ENCODE results near the gene PSG7.
"Not testable (repeated sequence)": the region's sequence is repeated elsewhere in the genome, so short reads cannot be mapped to it uniquely, and the experiment has no call there.

The PSG7 gene

GRCh38 chr19:42912941-42913340, 24.1 kb downstream of the PSG7 start:
- not testable (repeated sequence) for DNase-seq

DNA sequence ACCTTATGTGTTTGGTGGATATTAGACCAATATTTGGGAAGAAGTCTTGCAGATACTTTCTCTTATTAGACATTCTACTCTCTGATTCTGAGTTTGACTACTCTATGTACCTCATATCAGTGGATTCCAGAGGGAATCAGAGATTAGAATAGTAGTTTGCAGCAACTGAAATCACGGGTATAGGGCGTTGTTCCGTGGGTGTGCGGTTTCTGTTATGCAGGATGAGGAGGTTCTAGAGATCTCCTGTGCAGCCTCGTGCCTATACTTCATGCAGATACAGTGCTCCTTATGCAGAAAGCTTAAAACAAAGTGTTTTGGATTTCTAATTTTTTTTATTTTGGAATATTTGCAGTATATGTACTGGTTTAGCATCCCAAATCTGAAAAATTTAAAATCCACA, 25.3 kb downstream of the PSG7 start:
- not testable (repeated sequence) for DNase-seq

GRCh38 chr19:42906162-42906561, 30.8 kb downstream of the PSG7 start:
- not testable (repeated sequence) for DNase-seq

- not testable (repeated sequence) for DNase-seq
Observed at GRCh38 chr19:42900561-42900960, 36.4 kb downstream of the PSG7 start.

DNA sequence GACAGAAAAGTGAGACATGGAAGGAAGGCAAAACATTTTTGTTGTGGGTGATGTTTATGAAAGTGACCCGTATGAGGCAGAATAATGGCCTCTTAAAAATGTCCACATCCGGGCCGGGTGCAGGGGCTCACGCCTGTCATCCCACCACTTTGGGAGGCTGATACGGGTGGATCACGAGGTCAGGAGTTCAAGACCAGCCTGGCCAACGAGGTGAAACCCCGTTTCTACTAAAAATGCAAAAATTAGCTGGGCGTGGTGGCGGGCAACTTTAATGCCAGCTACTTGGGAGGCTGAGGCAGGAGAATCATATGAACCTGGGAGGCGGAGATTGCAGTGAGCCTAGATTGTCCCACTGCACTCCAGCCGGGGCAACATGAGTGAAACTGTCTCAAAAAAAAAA, 37.3 kb downstream of the PSG7 start:
- DNase-seq = not testable (repeated sequence)

- DNase-seq = not testable (repeated sequence)
Observed at GRCh38 chr19:42899110-42899509, 37.9 kb downstream of the PSG7 start.

DNA sequence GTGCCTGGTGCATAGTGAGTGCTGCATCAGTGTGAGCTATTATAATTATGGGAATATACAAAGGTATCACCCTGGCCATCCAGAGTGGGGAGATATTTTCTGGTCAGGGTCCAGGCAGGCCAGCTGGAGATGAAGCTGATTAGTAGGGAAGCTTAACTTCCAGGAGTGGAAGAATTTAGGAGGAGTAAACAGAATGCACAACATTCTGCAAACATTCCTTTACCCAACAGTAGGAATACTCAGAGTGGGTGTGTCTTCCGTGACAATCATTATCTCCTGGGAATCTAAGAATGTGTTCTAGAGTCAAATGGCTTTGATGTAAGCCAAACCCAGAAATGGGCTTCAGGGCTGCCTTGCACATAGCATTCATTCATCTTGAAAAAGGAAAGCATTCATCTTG, 38.4 kb downstream of the PSG7 start:
- DNase-seq = not testable (repeated sequence)

GRCh38 chr19:42897729-42898128, 39.3 kb downstream of the PSG7 start:
- not testable (repeated sequence) for DNase-seq

DNA sequence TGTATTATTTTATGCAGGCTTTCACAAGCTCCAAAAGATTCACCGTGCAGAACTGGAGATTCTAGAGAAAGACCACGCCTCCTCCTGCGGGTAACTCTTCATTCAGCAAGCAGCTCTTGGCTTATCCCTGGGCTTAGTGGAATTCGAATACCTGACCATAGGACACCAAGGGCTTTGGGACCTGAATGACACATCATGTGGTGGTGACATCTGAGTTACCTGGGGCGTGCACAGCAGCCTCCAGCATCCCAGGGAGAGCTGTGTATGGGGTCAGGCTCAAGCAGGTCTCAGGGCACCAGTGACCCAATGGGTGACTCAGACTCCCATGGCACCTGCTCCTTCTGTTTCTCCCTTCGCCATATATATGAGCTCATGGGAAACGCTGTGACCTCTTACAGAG, 46.6 kb downstream of the PSG7 start:
- DNase-seq = not testable (repeated sequence)

- not testable (repeated sequence) for DNase-seq
Observed at GRCh38 chr19:42887876-42888445, 49.0 kb downstream of the PSG7 start.

DNA sequence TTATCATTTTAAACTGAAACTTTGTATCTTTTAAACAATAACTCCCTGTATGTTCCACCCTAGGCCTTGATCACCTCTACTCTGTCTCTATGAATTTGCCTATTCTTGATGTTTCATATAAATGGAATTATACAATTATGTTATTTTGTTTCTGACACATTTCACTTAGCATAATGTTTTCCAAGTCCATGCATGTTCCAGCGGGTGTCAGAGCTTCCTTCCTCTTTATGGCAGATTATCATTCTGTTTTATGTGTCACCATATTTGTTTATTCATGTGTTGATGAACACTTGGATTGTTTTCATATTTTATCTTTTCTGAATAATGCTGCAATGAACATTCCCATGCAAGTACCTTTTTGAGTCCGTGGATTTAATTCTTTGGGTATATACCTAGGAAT, 54.3 kb downstream of the PSG7 start:
- DNase-seq = not testable (repeated sequence)

- not testable (repeated sequence) for DNase-seq
Observed at GRCh38 chr19:42882010-42882409, 55.0 kb downstream of the PSG7 start.

GRCh38 chr19:42881279-42881678, 55.7 kb downstream of the PSG7 start:
- not testable (repeated sequence) for DNase-seq

DNA sequence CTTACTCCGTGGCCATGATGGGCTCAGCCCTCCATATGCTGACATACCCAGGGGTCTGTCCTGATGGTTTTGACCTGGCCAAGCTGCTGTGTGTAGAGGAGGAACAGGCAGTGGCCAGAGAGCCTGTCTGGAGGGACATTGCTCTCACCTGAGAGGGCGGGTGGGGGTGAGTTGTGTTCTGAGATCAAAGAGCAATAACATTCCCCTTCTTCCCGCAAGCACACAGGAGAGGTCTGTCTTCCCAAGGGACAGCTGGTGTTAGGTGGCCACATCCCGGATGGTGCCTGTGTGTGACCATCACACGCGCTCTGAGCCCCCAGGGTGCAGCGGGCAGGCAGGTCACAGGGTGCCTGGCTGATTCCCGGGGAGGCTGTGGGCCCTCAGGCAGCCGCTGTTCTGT, 56.4 kb downstream of the PSG7 start:
- DNase-seq = not testable (repeated sequence)

GRCh38 chr19:42879613-42880012, 57.4 kb downstream of the PSG7 start, which contains the start of gene PSG1:
TSS of gene PSG1 (minus strand) at chr19:42879713. CDS start at chr19:42879581, 132 bp downstream.
- no peak for DNase-seq

GRCh38 chr19:42876596-42876995, 60.4 kb downstream of the PSG7 start:
- not testable (repeated sequence) for DNase-seq

DNA sequence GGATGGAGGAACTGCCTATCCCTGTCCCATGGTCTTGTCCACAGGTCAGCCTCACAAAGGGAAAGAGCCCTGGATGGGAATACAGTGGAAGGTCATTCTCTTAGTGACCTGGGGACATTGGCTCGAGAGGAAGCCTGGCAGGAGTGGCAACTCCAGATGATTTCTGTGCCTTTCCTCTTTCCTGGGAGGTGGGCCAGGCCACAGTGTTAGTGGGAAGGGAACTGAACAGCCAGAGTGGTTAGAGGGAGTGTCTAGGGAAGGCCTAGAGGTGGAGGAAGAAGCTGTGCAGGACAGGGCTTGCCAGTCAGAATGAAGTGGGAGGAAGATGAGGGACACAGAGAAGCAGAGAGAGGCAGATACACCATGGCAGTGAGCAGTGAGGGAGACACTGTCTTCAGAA, 61.1 kb downstream of the PSG7 start:
- DNase-seq = not testable (repeated sequence)

- not testable (repeated sequence) for DNase-seq
Observed at GRCh38 chr19:42874901-42875813, 61.9 kb downstream of the PSG7 start.

DNA sequence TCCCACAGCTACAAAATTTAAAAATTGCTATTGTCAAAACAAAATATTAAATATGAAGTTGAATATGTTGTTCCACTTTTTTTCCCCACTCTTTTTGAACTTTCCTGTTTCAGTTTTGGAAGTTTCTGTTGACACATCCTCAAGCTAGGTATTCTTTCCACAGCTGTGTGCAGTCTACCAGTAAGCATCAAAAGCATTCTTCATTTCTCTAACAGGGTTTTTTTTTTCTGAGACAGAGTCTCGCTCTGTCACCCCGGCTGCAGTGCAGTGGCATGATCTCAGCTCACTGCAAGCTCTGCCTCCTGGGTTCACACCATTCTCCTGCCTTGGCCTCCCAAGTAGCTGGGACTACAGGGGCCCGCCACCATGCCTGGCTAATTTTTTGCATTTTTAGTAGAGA, 62.9 kb downstream of the PSG7 start:
- DNase-seq = not testable (repeated sequence)

Measured in DMS79 treated with DMSO at 0.1 percent for 48 hours (cell line).